ENCODE data around the gene ATG9B. TPM values are rescaled to one million over a fixed set of nuclear protein-coding genes. Genes with fewer than 3 reads are reported as not detected.

The ATG9B gene
- total and polyA plus RNA-seq, 9 of the 15 experiments (the other 6 are each of a cell fraction or from before 2014, with no cell fraction given) = 0.29 to 8.0 (median 2.1) TPM

DNA sequence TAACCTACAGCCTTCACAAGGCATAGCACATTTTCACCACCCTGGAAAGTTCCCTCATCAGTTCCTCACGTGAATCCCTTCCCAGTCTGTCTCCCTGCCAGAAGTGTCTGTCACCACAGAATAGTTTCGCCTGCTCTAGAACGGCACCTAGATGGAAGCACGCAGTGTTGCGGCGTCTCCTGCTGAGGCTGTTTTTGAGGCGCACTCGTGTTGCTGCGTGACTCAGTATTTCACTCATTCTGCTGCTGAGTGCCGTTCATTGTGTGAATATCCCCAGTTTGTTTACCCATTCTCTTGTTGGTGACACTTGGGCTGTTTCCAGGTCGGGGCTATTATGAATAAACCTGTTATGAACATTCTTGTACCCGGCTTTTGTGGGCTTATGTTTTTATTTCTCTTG lies 20.7 kb downstream of the ATG9B start (continued):
- TF ChIP-seq, protein P1, sequence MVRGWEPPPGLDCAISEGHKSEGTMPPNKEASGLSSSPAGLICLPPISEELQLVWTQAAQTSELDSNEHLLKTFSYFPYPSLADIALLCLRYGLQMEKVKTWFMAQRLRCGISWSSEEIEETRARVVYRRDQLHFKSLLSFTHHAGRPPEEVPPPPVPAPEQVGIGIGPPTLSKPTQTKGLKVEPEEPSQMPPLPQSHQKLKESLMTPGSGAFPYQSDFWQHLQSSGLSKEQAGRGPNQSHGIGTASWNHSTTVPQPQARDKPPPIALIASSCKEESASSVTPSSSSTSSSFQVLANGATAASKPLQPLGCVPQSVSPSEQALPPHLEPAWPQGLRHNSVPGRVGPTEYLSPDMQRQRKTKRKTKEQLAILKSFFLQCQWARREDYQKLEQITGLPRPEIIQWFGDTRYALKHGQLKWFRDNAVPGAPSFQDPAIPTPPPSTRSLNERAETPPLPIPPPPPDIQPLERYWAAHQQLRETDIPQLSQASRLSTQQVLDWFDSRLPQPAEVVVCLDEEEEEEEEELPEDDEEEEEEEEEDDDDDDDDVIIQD (CRISPR knock-in tag; IDR thresholded peaks at IDR 0.05) = no peak
- TF ChIP-seq RCOR1 (IDR thresholded peaks at IDR 0.05; ENCODE audit: borderline replicate concordance in 1 of 2, low read depth in 2 of 2, low read length in 2 of 2) = peak in 1 of 2 experiments; percentile 68; a peak in 1 of 4 replicates
- peak; percentile 25 for TF ChIP-seq TBP (optimal IDR thresholded peaks at IDR 0.05; ENCODE audit: low read depth, low read length)
- TF ChIP-seq, protein P2, sequence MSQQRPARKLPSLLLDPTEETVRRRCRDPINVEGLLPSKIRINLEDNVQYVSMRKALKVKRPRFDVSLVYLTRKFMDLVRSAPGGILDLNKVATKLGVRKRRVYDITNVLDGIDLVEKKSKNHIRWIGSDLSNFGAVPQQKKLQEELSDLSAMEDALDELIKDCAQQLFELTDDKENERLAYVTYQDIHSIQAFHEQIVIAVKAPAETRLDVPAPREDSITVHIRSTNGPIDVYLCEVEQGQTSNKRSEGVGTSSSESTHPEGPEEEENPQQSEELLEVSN (IDR thresholded peaks at IDR 0.05; ENCODE audit: borderline replicate concordance in 1 of 2, extremely low read depth in 1 of 2, insufficient read depth in 1 of 2, insufficient read length in 1 of 2, low read depth in 1 of 2, low read length in 1 of 2, poor library complexity in 1 of 2, severe bottlenecking in 1 of 2) = peak; percentile 38 to 70
- TF ChIP-seq HNRNPH1 (optimal IDR thresholded peaks at IDR 0.05; ENCODE audit: low read depth, low read length) = no peak
- no peak for TF ChIP-seq ETV6 (IDR thresholded peaks at IDR 0.05; ENCODE audit: borderline replicate concordance in 1 of 2, low read depth in 2 of 2, low read length in 1 of 2)
- TF ChIP-seq ETV6 (CRISPR knock-in tag; IDR thresholded peaks at IDR 0.05; ENCODE audit: borderline replicate concordance) = no peak
- TF ChIP-seq ATF7 (IDR thresholded peaks at IDR 0.05) = peak; percentile 54; the same call in 1 of the 2 replicates
- TF ChIP-seq ZNF316 (IDR thresholded peaks at IDR 0.05) = peak; percentile 68
- TF ChIP-seq, protein P3, sequence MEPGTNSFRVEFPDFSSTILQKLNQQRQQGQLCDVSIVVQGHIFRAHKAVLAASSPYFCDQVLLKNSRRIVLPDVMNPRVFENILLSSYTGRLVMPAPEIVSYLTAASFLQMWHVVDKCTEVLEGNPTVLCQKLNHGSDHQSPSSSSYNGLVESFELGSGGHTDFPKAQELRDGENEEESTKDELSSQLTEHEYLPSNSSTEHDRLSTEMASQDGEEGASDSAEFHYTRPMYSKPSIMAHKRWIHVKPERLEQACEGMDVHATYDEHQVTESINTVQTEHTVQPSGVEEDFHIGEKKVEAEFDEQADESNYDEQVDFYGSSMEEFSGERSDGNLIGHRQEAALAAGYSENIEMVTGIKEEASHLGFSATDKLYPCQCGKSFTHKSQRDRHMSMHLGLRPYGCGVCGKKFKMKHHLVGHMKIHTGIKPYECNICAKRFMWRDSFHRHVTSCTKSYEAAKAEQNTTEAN (CRISPR knock-in tag; IDR thresholded peaks at IDR 0.05) = no peak
- TF ChIP-seq HDAC2 (IDR thresholded peaks at IDR 0.05) = 0 out of 2 replicates have a peak, but pooled peaks have one; percentile 53
- no peak for TF ChIP-seq ZNF280B (CRISPR knock-in tag; IDR thresholded peaks at IDR 0.05)
- TF ChIP-seq ZNF77 (CRISPR knock-in tag; IDR thresholded peaks at IDR 0.05) = no peak
- TF ChIP-seq KLF13 (tag; IDR thresholded peaks at IDR 0.05; ENCODE audit: borderline replicate concordance, low read depth) = no peak
- TF ChIP-seq, protein P4, sequence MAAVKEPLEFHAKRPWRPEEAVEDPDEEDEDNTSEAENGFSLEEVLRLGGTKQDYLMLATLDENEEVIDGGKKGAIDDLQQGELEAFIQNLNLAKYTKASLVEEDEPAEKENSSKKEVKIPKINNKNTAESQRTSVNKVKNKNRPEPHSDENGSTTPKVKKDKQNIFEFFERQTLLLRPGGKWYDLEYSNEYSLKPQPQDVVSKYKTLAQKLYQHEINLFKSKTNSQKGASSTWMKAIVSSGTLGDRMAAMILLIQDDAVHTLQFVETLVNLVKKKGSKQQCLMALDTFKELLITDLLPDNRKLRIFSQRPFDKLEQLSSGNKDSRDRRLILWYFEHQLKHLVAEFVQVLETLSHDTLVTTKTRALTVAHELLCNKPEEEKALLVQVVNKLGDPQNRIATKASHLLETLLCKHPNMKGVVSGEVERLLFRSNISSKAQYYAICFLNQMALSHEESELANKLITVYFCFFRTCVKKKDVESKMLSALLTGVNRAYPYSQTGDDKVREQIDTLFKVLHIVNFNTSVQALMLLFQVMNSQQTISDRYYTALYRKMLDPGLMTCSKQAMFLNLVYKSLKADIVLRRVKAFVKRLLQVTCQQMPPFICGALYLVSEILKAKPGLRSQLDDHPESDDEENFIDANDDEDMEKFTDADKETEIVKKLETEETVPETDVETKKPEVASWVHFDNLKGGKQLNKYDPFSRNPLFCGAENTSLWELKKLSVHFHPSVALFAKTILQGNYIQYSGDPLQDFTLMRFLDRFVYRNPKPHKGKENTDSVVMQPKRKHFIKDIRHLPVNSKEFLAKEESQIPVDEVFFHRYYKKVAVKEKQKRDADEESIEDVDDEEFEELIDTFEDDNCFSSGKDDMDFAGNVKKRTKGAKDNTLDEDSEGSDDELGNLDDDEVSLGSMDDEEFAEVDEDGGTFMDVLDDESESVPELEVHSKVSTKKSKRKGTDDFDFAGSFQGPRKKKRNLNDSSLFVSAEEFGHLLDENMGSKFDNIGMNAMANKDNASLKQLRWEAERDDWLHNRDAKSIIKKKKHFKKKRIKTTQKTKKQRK (IDR thresholded peaks at IDR 0.05; ENCODE audit: borderline replicate concordance, low read depth, low read length) = no peak
- TF ChIP-seq CTBP1 (IDR thresholded peaks at IDR 0.05; ENCODE audit: borderline replicate concordance) = peak; percentile 71; the same call in 1 of the 2 replicates
- peak in 1 of 2 experiments; percentile 51; a peak in 2 of 4 replicates for TF ChIP-seq RAD21 (CRISPR knock-in tag; conservative IDR thresholded peaks at IDR 0.05 in 1 of 2, IDR thresholded peaks at IDR 0.05 in 1 of 2)
- TF ChIP-seq JUN (IDR thresholded peaks at IDR 0.05; ENCODE audit: borderline replicate concordance, low read depth, low read length) = peak; percentile 59; the same call in 1 of the 2 replicates
- TF ChIP-seq JUN (CRISPR knock-in tag; IDR thresholded peaks at IDR 0.05; ENCODE audit: borderline replicate concordance) = no peak
